ENCODE measurements around the gene CRYL1.
"Not testable (repeated sequence)": the region's sequence is repeated elsewhere in the genome, so short reads cannot be mapped to it uniquely, and the experiment has no call there.

The CRYL1 gene

DNA sequence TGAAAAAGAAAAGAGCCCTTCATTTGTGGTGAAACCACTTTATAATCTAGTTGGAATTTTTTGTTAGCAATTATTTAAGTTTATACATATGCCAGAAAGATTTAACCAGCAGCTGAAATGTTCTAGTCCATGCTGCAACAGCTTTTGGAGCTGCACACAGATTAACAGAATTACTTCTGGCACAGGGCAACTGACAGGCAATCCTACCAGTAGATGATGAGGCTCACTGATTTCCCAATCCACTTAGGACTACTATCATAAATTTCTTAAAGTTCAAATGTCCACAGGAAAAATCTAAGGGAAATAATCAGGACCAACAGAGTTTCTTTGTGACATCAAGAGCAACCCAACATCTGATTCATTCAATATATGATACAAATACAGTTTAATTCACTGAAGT lies 78.8 kb downstream of the CRYL1 start:
- DNase-seq, result no peak

DNA sequence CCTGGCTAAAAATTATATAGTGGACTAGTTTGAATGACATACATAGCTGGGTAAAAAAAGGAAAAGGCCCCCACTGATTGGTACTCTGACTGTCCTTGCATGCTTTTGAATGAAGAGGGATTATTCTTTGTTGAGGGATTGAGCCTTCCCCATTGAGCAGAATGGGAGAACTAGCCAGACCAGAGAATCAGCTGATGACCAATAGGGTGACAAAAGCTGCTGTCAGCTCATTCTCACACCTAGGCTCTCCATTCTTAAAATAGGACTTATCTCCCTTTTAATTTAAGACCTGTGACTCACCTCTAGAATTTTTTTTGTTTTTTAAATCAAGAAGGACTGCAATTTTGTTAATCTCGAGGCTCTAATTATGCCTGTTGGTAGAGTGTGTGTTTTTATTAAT lies 79.3 kb downstream of the CRYL1 start:
- DNase-seq, result no peak

DNA sequence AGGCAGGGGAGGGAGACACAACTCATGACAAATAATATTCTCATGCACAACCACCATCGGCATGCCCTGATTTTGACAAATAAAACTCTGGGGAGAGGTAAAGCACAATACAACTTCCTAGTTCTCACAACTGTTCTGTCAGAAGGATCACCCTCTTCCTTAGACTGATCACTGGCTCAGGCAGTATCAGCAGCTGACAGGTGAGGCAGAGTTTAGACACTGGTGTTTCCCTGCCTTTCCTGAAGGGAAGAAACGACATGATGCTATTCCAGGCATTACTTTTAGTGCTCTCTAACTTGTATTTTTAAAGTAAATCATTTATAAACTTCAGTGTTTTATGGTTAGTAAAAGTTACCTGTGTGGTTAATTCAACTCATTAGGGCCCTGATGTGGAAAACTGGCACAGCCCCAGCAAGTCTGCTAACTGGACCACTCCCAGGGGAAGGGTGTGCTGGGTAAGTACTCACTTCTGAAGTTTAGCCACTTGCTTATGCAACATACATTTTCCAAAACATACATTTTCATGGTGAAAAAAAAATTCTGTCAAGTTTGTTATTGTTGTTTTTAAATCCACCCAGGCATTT lies 82.8 kb downstream of the CRYL1 start:
- DNase-seq, result no peak

DNA sequence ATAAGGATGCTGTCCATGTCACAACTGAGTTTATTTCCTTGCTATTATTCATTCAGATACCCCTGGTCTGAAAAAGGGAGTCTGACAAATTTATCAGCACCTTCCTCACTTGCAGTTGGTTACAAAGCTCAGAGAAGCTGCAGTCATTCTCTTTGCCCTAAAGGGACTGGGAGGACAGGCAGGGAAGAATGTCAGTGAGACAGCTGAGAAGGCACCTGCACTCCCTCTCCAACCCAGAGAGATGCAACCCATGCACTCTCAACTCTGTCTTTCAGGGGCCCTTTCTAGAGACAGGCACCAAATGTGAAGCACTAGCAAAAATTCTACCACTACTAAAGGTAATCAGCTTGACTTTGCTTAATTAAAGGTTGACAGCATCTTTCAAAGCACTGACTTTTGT lies 83.3 kb downstream of the CRYL1 start:
- DNase-seq, result no peak

DNA sequence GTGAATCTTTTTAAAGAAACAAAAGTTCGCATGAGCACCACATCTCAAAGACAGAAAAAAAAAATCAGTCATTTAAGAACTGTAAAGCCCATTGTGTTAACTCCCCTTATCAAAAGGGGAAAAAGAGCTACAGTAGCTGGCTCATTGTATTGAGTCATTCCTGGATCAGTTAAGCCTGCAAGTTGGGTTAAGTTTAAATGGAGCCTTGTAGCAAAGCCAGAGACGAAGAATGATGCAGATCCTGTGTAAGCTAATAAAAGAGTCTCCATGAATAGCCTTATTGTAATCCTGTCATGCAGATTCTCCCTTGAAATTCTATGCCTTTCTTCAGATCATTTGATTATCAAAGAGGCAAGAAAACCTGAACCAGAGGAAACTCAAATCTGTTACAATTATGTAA lies 83.8 kb downstream of the CRYL1 start:
- DNase-seq, result no peak

DNA sequence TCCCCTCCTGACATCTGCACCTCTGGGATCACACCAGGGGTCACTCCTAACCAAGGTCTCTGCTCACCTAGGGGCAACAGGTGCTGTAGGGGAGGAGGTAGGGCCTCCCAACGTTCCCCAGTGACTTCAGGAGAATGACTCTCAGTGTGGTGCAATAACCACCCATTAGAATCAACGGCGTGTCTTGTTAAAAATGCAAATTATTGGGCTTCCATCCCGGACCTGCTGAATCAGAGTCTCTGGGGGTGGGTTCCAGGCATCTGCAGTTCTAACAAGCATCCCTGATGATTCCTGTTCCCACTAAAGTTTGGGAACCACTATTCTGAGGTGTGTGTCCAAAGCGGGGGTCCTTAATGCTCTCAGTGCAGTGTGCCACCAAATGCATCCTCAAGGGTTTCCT lies 84.6 kb downstream of the CRYL1 start:
- DNase-seq, result no peak

DNA sequence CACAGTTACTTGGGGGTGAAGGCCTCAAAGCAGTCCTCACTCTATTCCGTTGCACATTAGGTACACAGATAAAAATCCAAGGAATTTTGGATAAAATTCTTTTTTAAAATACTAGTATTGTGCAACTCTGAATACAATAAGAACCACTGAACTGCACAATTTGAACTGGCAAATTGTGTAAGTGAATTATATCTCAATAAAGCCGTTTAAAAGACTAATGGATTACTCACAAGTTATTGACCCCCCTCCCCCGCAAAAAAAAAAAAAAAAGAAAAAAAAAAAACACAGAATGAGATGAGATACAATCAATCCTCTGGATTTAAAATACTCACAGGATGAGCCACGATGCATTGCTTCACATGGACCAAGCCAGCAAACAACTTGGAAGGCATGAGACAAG lies 86.4 kb downstream of the CRYL1 start:
- no peak for DNase-seq

DNA sequence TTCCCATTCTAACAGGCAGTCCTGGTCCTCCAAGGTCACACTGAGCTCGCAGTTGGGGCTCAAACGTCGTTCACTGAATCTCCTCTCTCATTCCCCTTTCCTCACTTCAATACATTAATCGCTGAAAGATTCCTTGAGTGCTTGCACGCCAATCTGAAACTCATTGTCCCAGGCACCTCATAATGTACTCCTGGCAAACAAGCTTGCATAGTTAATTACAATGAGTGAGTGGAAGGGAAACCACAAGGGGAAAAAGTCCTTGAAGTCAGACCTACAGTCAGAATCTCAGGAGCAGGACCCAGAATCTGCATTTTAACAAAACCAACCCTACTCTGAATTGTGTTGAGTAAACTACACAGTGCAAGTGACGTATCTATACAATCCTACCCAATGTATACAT lies 86.9 kb downstream of the CRYL1 start:
- no peak for DNase-seq

DNA sequence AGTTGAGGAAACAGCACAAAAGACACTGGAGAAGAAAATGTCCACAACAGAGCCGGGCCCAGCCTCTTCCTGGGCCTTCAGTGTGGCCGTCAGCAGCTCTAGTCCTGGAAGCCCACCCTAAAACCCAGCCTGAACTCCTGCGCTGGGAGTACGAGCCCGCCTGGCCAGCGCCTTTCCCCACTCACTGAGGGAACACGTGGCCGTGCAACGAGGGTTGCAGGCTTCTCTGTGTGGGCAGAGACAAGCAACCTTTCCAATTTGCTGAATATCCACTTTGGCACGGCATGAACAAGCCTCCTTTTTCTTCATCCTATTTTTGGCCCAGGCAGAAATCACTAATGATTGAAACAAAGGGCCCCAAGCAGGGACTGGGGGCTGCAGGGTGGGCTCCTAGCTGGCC lies 89.2 kb downstream of the CRYL1 start:
- DNase-seq, result no peak

DNA sequence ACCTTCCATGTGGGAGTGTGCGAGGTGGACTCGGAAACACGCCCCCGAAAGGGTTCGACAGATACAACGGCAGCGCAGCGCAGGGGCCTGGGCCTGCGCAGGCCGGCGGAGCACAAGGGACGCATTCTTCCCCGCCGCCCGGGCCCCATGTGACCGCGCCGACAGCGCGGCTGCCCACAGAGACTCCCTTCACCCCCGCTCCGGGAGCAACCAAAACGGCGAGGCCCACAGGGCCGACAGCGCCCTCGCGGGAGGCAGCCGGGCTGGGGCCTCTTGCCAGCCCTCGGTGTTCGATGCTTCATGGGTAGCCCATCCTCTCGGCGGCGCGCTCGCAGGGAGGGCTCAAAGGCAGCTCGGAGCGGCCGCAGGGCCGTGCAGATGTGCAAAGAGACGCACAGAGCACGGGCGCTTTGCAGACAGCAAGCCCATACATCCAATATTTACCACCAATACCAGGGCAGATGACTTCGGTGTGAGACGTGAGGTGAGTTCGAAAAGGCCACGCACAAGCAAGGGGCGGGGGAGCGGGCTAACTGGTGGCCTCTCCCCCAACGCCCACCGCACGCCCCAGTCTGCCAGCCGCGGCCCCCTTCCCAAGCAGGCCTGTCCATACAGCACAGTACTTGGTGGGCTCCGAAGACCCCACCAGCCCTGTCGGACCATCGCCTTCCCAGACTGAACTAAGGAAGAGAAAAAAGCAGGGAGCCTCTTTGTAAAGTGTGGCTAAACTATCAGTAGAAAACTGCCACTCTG lies 89.9 kb downstream of the CRYL1 start:
- DNase-seq, result no peak

DNA sequence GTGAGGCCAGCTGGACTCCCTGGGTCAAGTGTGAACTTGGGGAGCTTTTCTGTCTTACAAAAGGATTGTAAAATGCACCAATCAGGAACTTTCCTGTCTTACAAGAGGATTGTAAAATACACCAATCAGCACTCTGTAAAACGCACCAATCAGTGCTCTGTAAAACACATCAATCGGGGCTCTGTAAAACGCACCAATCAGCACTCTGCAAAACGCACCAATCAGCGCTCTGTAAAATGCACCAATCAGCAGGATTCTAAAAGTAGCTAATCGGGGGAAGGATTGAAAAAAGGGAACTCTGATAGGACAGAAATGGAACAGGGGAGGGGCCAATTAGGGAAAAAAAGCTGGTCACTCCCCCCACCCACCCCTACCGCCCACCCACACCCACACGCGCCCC lies 91.4 kb downstream of the CRYL1 start:
- not testable (repeated sequence) for DNase-seq

DNA sequence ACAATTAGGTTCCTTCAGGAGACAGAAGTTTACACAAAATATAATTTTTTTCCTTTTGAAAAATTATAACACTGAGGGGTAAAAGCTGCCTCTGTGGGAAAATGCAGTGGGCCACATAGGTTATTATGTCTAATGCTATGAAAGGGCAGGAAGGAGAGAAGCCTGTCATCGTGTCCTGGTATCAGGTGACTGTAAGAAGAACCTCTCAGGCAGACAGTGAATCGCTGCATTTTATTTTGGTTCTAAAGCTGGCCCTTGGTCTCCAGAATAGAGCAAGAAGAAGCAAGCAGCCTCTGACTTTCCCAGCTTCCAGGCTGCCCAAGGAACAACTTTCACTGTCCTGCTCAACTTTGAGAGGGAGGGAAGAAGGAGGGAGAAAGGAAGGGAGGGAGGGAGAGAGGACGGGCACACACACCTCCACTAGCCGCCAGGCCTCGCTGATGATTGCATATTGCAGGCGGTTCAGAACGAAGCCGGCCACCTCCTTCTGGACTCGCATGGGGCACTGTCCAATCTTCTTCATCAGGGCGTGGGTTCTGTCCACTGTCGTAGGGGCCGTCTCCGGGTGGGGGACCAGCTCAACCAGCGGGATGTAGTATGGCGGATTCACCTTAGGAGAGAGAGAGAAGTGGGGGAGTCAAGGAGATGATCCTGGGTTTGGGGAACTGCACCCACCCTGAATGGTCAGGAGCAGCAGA lies 93.8 kb downstream of the CRYL1 start:
- DNase-seq, result no peak

DNA sequence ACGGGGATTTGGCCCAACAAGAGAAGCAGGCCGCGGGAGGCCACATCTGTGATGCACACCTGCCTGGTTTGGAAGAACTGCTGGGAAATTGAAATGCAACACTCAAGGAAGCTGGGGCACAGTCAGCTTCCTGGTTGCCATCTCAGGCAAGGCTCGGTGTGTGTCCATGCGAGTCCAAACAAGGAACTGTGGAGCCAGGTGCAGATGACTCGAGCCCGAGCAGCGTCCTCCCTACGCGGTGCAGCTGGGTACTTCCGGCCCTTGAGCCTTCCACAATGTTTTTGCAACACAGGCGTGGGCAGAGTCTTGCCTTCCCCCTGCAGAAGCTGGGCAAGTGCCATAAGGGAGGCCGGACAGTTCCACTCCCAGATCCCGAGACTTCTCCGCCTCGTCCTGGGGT lies 94.6 kb downstream of the CRYL1 start:
- no peak for DNase-seq

DNA sequence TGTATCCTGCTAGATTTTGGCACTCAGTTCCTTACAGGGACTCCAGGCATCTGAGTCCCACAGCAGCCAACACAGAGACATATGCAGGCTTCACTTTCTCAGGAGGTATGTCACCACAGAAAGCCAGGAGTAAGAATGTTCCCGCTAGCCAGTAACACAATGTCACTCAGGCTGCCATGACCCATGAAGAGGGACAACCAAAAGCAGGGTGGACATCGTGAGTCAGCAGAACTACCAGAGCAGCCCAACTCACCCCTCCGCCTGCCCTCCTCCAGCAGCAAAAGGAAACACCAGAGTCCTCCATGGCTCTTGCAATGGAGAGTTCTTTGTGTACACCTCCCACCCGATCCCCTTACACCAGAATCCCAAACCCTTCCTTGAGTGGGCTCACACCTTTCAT lies 95.4 kb downstream of the CRYL1 start:
- DNase-seq, result no peak

DNA sequence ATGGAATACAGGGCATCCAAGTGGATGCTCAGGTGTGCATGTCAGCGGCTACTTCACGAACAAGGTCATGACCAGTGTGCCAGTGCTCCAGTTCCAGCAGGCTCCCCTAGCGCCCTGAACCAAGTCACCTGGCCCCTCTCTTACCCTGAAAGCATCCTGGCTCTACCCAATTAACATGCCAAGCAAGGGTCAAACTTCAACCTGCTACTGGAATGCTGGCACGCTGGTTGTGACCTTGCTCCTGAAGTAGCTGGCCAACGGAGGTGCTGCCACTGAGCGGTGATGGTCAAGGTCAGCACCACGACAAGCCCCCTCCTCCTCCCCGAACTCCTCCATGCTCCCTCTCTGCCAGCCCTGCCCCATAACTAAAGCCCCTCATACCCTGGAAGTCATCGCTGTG lies 96.0 kb downstream of the CRYL1 start:
- no peak for DNase-seq

DNA sequence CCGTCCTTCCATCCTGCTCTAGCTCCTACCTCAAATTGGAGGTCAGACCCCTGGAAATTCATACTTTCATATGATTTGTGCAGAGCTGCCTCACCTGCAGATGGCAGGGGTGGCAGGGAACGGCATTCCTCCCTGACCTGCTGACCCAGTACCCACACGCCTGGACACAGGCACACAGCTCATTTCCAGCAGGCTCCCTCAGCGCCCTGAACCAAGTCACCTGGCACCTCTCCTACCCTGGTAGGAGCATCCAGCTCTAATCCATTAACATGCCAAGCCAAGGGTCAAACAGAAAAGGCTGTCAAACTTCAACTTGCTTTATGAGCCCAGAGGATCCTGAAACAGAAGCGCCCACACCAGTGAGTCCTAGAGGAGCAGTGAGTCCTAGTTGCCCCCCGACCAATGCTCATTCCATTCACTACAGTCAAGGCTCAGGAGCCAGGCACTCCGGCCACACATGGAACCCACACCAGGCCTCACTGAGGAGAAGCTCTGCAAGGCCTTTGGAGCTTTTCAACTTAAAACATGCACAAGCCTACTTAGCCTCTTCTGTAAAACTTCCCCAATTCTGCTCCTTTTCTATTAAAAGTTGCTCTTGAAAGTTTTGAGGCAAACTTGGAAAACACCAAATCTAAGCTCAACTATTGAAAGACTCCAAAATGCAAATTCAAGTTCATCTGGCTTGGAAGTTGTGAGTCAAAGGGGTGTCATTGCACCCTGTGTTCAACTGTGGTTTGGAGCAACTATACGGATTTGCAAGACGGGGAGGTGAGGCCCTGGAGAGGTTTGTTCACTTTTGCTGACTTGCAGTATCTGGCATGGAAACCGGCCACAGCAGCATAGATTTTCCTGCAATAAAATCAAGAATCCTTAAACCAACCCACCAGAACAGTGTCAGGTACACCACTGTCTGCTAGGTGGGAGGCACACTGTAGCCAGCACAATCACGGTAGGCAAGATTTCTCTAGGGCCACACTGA lies 96.7 kb downstream of the CRYL1 start:
- DNase-seq, result no peak

DNA sequence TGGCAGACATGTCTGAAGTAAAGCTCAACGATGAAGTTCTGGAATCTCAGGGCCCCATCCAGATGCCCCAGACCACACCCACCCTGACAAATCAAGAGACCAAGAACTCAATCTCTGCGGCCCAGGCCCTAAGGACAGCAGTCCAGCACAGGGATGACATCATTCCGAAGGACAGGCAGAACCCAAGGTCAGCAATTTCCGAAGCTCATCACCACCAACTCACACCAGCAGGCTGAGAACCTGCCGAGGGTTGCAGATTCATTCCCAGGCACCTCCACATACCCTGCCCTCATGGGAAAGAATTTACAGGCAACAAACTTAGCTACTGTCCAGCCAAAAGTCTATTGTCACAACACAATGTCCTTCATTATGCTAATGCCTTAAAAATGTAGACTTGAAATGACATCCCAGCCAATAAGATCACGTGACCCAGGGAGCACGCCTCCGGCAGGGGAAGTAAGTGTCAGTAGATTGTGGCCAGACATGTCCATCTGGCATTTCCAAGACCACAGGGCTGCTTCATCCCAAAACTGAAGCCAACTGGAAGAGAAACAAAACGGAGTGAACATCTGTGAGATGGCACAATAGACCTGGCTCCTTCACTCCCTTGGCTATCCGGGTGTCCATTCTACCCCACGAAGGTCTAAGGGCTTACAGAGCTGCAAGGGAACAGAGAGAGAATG lies 98.8 kb downstream of the CRYL1 start:
- DNase-seq, result no peak

DNA sequence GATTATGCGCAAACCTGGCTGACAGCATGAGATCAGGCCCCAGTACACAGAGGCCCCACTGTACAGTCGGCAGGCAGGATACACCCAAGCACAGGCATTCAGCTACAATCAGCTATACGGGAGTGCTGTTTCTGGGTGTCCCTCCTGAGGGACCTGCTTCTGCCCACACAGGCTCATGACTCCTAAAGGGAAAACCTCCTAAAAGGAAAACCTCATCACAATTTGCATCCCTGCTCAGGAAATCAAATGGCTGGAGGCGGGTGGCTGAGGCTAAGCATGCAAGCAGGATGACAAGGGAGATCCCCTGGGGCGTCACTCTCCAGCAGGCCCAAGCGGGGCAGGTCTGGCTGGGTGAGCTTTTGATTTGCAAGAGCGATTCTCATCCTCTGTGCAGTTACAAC lies 99.8 kb downstream of the CRYL1 start:
- no peak for DNase-seq

DNA sequence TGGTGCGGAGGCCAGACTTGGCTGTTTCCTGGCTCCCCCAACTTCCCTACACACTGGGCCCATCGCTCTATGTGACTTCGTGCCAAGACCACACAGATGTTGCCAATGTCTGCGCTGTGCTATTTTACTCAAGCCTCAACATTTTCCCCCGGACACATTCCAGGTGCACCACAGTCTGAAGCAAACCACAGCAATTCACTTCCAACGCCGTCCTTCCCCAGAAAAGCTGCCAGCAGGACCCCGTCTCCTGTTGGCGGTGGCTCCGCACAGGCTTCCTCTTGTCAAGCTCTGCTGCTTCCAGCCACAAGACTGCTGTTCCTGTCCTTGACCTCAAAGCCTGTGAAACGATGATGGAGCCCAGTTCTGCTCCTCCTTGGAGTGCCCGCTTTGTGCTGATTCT lies 100.7 kb downstream of the CRYL1 start:
- no peak for DNase-seq

DNA sequence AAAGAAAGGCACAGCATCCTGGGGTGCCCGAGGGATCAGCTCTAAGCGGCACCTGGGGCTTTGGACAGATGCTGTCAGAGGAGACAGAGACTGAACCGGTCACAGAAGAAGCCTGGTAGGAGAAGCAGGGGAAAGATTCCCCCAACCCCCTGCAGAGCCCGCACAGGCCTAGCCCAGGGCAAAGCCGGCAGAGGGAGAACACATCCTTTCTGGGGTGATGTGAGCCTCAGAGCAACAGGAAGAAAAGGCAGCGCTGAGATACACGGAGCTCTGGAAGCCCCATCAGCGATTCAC lies 101.2 kb downstream of the CRYL1 start:
- no peak for DNase-seq

DNA sequence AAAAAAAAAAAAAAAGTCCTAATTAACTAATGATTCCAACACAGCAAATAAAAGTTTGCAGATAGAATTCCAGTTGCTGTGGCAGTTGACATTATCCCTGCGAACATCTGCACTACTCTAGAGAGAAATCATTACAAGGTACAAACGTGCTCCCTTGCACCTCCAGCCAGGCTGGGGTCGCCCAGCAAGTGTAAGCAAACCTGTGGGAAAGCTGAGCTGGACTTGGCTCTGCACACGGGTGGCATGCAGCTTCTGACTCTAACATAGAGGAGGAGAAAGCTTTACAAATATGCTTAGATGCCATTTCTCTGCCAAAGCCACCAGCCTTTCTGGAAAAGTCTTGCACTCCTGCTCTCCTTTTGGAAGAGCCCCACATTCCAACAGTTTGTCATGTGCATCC lies 103.3 kb downstream of the CRYL1 start:
- no peak for DNase-seq

DNA sequence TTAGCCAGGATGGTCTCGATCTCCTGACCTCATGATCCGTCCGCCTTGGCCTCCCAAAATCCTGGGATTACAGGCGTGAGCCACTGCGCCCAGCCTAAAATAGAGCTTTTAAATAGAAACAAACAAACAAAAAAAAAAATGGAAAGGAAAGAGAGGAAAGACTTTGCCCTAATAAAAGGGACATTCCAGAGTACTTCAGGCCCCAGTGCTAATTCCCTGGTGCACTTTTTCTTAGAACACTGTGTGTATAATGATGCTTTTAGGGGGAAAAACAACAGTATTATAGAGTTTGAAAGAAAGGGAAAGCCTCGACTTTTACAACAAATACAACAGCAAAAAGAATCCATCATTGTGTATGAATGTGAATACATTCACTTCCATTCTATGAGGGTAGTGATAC lies 104.7 kb downstream of the CRYL1 start:
- no peak for DNase-seq

DNA sequence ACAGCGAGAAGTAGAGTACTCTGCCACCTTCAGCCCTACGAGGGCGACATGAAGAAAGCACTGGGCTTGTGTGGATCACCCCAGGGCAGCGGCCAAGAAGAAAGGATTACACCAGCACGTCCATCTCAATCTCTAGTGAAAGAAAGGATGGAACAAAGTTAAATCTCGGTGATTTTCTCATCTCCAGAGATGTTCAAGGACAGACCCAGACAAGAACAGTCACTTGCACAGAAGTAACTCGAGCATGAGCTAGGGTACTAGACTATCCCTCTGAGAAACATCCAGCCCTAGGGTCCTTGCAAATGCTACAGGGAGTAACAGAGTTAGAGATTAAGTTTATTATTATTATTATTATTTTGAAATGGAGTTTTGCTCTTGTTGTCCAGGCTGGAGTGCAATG lies 106.7 kb downstream of the CRYL1 start:
- no peak for DNase-seq
